ENCODE results near the gene ABCC10. TPM values are rescaled to one million over a fixed set of nuclear protein-coding genes. Genes with fewer than 3 reads are reported as not detected.

Gene ABCC10
- total RNA-seq, 1 donor: 26.4 TPM

GRCh38 chr6:43450699-43451131, 23.4 kb downstream of the ABCC10 start:
- Histone ChIP-seq H3K27me3 (ENCODE audit: insufficient read depth, low read length) (peaks cover 2% of the 10 kb centered on the region), H2AFZ (ENCODE audit: low read length) (no peak overlapping the region), H3K27ac (ENCODE audit: low read depth, low read length) (no peak overlapping the region), H3K36me3 (ENCODE audit: insufficient read depth, low read length) (peaks cover 47% of the 10 kb centered on the region), H3K4me2 (ENCODE audit: insufficient read depth, low read length) (no peak overlapping the region), H3K79me2 (ENCODE audit: insufficient read depth, low read length) (no peaks in the 10 kb centered on the region), H3K9me3 (ENCODE audit: low read depth, low read length) (no peaks in the 10 kb centered on the region), H4K20me1 (ENCODE audit: insufficient read depth, low read length) (no peaks in the 10 kb centered on the region), H3K4me3 (ENCODE audit: insufficient read depth, low read length) (no peak overlapping the region), H3K4me1 (ENCODE audit: insufficient read depth, low read length) (peaks cover 4% of the 10 kb centered on the region)
- DNase-seq (ENCODE audit: insufficient read length, low spot score, missing footprints): no peak
- TF ChIP-seq, protein P1, sequence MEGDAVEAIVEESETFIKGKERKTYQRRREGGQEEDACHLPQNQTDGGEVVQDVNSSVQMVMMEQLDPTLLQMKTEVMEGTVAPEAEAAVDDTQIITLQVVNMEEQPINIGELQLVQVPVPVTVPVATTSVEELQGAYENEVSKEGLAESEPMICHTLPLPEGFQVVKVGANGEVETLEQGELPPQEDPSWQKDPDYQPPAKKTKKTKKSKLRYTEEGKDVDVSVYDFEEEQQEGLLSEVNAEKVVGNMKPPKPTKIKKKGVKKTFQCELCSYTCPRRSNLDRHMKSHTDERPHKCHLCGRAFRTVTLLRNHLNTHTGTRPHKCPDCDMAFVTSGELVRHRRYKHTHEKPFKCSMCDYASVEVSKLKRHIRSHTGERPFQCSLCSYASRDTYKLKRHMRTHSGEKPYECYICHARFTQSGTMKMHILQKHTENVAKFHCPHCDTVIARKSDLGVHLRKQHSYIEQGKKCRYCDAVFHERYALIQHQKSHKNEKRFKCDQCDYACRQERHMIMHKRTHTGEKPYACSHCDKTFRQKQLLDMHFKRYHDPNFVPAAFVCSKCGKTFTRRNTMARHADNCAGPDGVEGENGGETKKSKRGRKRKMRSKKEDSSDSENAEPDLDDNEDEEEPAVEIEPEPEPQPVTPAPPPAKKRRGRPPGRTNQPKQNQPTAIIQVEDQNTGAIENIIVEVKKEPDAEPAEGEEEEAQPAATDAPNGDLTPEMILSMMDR (IDR thresholded peaks at IDR 0.05; ENCODE audit: extremely low read depth, low read depth, low read length): no peak

GRCh38 chr6:43451348-43451747, 24.0 kb downstream of the ABCC10 start:
- peaks cover 8% of the 10 kb centered on the region for H3K27me3 ChIP-seq (ENCODE audit: insufficient read depth, low read length)
- H3K4me1 ChIP-seq (ENCODE audit: insufficient read depth, low read length): peaks cover 4% of the 10 kb centered on the region
- H2AFZ ChIP-seq (ENCODE audit: low read length): no peak overlapping the region
- H3K9me3 ChIP-seq (ENCODE audit: low read depth, low read length): no peaks in the 10 kb centered on the region
- no peaks in the 10 kb centered on the region for H3K79me2 ChIP-seq (ENCODE audit: insufficient read depth, low read length)
- H4K20me1 ChIP-seq (ENCODE audit: insufficient read depth, low read length): no peaks in the 10 kb centered on the region
- H3K4me2 ChIP-seq (ENCODE audit: insufficient read depth, low read length): no peak overlapping the region
- no peak overlapping the region for H3K4me3 ChIP-seq (ENCODE audit: insufficient read depth, low read length)
- DNase-seq (ENCODE audit: insufficient read length, low spot score, missing footprints): no peak
- TF ChIP-seq, protein P1 (IDR thresholded peaks at IDR 0.05; ENCODE audit: extremely low read depth, low read depth, low read length): no peak
- H3K27ac ChIP-seq (ENCODE audit: low read depth, low read length): no peak overlapping the region
- peaks cover 47% of the 10 kb centered on the region for H3K36me3 ChIP-seq (ENCODE audit: insufficient read depth, low read length)

GRCh38 chr6:43451939-43452338, 24.6 kb downstream of the ABCC10 start:
- H3K79me2 ChIP-seq (ENCODE audit: insufficient read depth, low read length): no peaks in the 10 kb centered on the region
- no peaks in the 10 kb centered on the region for H3K9me3 ChIP-seq (ENCODE audit: low read depth, low read length)
- H3K4me1 ChIP-seq (ENCODE audit: insufficient read depth, low read length): peaks cover 4% of the 10 kb centered on the region
- H4K20me1 ChIP-seq (ENCODE audit: insufficient read depth, low read length): no peaks in the 10 kb centered on the region
- TF ChIP-seq, protein P1 (IDR thresholded peaks at IDR 0.05; ENCODE audit: extremely low read depth, low read depth, low read length): no peak
- DNase-seq (ENCODE audit: insufficient read length, low spot score, missing footprints): no peak
- no peak overlapping the region for H3K27ac ChIP-seq (ENCODE audit: low read depth, low read length)
- no peak overlapping the region for H3K4me3 ChIP-seq (ENCODE audit: insufficient read depth, low read length)
- peaks cover 14% of the 10 kb centered on the region for H3K27me3 ChIP-seq (ENCODE audit: insufficient read depth, low read length)
- peaks cover 47% of the 10 kb centered on the region for H3K36me3 ChIP-seq (ENCODE audit: insufficient read depth, low read length)
- H2AFZ ChIP-seq (ENCODE audit: low read length): no peak overlapping the region
- H3K4me2 ChIP-seq (ENCODE audit: insufficient read depth, low read length): no peak overlapping the region

DNA sequence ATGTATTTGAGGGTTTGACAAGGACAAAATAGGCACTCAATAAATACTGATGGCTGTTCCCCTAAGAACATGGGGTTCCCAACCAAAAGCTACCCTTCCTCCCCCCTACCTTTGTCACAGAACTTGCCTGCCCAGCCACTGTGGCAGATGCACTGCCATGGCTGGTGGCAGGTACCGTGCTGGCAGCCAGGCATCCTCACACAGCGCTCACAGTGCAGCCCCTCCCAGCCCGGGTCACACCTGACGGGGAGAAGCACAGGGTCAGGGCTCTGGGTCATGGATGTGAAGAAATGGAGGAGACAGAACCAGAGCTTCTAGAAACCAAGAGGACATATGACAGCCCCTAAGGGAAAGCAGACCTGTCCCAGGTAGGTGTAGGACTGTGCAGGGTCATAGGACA, 25.6 kb downstream of the ABCC10 start:
- Histone ChIP-seq H3K27ac (ENCODE audit: low read depth, low read length) (no peak overlapping the region), H2AFZ (ENCODE audit: low read length) (no peak overlapping the region), H3K79me2 (ENCODE audit: insufficient read depth, low read length) (no peaks in the 10 kb centered on the region), H4K20me1 (ENCODE audit: insufficient read depth, low read length) (no peaks in the 10 kb centered on the region), H3K4me3 (ENCODE audit: insufficient read depth, low read length) (no peak overlapping the region), H3K9me3 (ENCODE audit: low read depth, low read length) (no peaks in the 10 kb centered on the region), H3K4me2 (ENCODE audit: insufficient read depth, low read length) (no peak overlapping the region), H3K4me1 (ENCODE audit: insufficient read depth, low read length) (peaks cover 4% of the 10 kb centered on the region), H3K36me3 (ENCODE audit: insufficient read depth, low read length) (peaks cover 38% of the 10 kb centered on the region), H3K27me3 (ENCODE audit: insufficient read depth, low read length) (peaks cover 14% of the 10 kb centered on the region)
- TF ChIP-seq, protein P1 (IDR thresholded peaks at IDR 0.05; ENCODE audit: extremely low read depth, low read depth, low read length): no peak
- no peak for DNase-seq (ENCODE audit: insufficient read length, low spot score, missing footprints)
